Subcutaneous adipose tissue (tissue), 4 donors: ENCODE results near the gene EHMT1. TPM values are rescaled to one million over a fixed set of nuclear protein-coding genes. Genes with fewer than 3 reads are reported as not detected.

Experiments used
- total RNA-seq, 4 donors: library from RNA; depleted of rRNA; stranded (reverse); fragments of >200 nt; gene quantifications; one replicate each; pipeline ENCODE4 v1.1.0, GENCODE V29; 2016
- TF ChIP-seq, protein P1 (sequence below): fragments of 450-650 bp; IDR thresholded peaks from one replicate; pipeline ENCODE4 v1.5.1; 2016; ENCODE audit warnings: low read depth, mild to moderate bottlenecking, control low read depth, antibody characterized with exemption, moderate library complexity

Gene EHMT1
- total RNA-seq, 4 donors from 2014 or later = 53.2 to 168 (median 65.9) TPM

DNA sequence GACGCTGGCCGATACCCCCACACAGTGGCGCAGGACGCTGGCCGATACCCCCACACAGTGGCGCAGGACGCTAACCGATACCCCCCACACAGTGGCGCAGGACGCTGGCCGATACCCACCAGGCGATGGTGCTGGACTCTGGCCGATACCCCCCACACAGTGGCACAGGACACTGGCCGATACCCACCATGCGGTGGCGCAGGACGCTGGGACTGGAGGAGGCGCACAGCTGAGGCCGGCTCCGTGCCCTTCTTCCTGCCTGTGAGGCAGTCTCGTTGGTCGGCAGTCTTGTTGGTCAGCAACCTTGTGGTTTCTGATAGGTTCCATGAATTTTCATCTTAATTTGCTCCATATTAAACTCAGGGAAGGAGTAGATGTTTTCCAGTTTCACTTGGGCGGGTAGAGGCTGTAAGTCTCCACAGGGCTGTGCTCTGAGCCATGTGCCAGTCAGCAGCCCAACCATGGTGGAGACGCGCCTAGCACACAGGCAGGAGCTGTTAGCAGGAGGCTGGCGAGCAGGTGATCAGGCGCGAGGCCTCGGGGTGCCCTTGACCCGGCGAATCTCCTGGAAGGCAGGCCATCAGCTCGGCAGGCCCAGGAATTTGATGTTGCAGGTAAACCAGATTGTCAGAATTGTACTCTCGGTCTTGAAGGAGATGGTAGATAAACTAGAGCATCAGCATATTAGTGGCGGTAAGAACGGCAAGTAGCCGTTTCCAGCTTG, 75.6 kb downstream of the EHMT1 start:
- TF ChIP-seq, protein P1, sequence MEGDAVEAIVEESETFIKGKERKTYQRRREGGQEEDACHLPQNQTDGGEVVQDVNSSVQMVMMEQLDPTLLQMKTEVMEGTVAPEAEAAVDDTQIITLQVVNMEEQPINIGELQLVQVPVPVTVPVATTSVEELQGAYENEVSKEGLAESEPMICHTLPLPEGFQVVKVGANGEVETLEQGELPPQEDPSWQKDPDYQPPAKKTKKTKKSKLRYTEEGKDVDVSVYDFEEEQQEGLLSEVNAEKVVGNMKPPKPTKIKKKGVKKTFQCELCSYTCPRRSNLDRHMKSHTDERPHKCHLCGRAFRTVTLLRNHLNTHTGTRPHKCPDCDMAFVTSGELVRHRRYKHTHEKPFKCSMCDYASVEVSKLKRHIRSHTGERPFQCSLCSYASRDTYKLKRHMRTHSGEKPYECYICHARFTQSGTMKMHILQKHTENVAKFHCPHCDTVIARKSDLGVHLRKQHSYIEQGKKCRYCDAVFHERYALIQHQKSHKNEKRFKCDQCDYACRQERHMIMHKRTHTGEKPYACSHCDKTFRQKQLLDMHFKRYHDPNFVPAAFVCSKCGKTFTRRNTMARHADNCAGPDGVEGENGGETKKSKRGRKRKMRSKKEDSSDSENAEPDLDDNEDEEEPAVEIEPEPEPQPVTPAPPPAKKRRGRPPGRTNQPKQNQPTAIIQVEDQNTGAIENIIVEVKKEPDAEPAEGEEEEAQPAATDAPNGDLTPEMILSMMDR = no peak

- TF ChIP-seq, protein P1 = no peak
These were observed 76.4 kb downstream of the EHMT1 start for GRCh38 chr9:137694962-137695875.

GRCh38 chr9:137696136-137696925, 77.5 kb downstream of the EHMT1 start:
- TF ChIP-seq, protein P1 = no peak

DNA sequence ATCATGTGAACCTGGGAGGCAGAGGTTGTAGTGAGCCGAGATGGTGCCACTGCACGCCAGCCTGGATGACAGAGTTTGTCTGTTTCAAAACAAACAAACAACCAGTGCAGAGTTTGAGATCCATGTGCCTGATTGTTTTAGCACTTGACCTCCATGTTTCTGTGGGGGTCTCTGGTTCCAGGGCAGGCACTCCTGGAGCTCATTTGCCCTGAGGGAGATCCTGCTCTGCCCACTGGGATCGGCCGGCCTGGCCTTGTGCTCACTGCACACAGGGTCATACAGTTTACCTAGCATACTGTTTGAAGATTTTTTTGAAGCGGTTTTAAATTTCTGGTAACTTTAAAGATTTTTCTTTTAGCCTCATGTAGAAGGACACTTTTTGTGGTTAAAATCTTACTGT, 78.4 kb downstream of the EHMT1 start:
- TF ChIP-seq, protein P1 = no peak

- TF ChIP-seq, protein P1 = no peak
These were observed 79.0 kb downstream of the EHMT1 start for GRCh38 chr9:137697832-137698231.

- TF ChIP-seq, protein P1 = no peak
These were observed 82.1 kb downstream of the EHMT1 start for GRCh38 chr9:137700911-137701310.
